ENCODE data around the gene SRRM5.
A peak's percentile ranks its signal among the peaks of the same experiment; 100 is the strongest.

Gene SRRM5

GRCh38 chr19:43625918-43626579, 14.2 kb downstream of the SRRM5 start:
- H3K27ac ChIP-seq = peak overlapping the region; percentile 81
- no peak for TF ChIP-seq ZFX (IDR thresholded peaks at IDR 0.05; ENCODE audit: borderline replicate concordance)
- TF ChIP-seq, protein P1, sequence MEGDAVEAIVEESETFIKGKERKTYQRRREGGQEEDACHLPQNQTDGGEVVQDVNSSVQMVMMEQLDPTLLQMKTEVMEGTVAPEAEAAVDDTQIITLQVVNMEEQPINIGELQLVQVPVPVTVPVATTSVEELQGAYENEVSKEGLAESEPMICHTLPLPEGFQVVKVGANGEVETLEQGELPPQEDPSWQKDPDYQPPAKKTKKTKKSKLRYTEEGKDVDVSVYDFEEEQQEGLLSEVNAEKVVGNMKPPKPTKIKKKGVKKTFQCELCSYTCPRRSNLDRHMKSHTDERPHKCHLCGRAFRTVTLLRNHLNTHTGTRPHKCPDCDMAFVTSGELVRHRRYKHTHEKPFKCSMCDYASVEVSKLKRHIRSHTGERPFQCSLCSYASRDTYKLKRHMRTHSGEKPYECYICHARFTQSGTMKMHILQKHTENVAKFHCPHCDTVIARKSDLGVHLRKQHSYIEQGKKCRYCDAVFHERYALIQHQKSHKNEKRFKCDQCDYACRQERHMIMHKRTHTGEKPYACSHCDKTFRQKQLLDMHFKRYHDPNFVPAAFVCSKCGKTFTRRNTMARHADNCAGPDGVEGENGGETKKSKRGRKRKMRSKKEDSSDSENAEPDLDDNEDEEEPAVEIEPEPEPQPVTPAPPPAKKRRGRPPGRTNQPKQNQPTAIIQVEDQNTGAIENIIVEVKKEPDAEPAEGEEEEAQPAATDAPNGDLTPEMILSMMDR (IDR thresholded peaks at IDR 0.05) = peak; percentile 85

- TF ChIP-seq, protein P1 (IDR thresholded peaks at IDR 0.05) = no peak
- no peak for TF ChIP-seq ZFX (IDR thresholded peaks at IDR 0.05; ENCODE audit: borderline replicate concordance)
Observed at GRCh38 chr19:43626838-43627237, 14.9 kb downstream of the SRRM5 start.

GRCh38 chr19:43628646-43629326, 16.9 kb downstream of the SRRM5 start:
- TF ChIP-seq, protein P1 (IDR thresholded peaks at IDR 0.05) = no peak
- no peak for TF ChIP-seq ZFX (IDR thresholded peaks at IDR 0.05; ENCODE audit: borderline replicate concordance)
- H3K27ac ChIP-seq = no peak overlapping the region

More at GRCh38 chr19:43626838-43627237, 14.9 kb downstream of the SRRM5 start:
- no peak overlapping the region for H3K27ac ChIP-seq

- no peak for TF ChIP-seq ZFX (IDR thresholded peaks at IDR 0.05; ENCODE audit: borderline replicate concordance)
- TF ChIP-seq, protein P1 (IDR thresholded peaks at IDR 0.05) = no peak
- H3K27ac ChIP-seq = no peak overlapping the region
Observed at GRCh38 chr19:43631491-43631890, 19.6 kb downstream of the SRRM5 start.

DNA sequence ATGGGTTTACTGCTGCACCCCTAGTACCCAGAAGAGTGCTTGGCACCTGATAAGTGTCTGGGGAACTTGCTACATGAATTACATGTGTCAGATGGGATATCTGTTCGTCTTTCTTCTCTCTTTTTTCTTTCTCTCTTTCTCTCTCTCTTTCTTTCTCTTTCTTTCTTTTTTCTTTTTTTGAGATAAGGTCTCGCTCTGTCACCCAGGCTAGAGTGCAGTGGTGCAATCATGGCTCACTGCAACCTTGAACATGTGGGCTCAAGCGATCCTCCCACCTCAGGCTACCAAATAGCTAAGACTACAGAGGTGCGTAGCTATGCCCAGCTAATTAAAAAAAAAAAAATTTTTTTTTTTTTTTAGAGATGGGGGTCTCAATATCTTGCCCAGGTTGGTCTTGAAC, 21.6 kb downstream of the SRRM5 start:
- H3K27ac ChIP-seq = no peak overlapping the region
- no peak for TF ChIP-seq ZFX (IDR thresholded peaks at IDR 0.05; ENCODE audit: borderline replicate concordance)
- TF ChIP-seq, protein P1 (IDR thresholded peaks at IDR 0.05) = no peak

DNA sequence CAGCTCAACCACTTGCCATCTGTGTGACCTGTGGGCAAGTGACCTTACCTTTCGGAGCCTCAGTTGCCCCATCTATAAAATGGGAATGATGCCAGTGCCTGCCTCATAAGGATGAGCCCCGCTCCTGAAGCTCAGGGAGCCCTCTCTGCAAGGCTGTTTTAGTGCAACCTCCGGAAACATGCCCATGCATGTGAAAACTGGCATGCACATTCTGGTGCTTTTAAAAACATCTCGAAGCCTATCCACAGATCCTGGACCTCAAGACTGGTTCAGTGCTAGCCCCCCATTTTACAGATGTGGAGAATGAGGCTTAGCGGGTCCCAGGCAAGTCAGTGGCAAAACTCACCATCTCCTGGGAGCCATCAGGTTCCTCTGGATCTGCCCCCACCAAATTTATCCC, 22.2 kb downstream of the SRRM5 start:
- TF ChIP-seq ZFX (IDR thresholded peaks at IDR 0.05; ENCODE audit: borderline replicate concordance) = no peak
- TF ChIP-seq, protein P1 (IDR thresholded peaks at IDR 0.05) = no peak
- H3K27ac ChIP-seq = no peak overlapping the region

GRCh38 chr19:43634506-43634871, 22.6 kb downstream of the SRRM5 start:
- TF ChIP-seq, protein P1 (IDR thresholded peaks at IDR 0.05) = no peak
- no peak for TF ChIP-seq ZFX (IDR thresholded peaks at IDR 0.05; ENCODE audit: borderline replicate concordance)
- H3K27ac ChIP-seq = no peak overlapping the region

Data from 22Rv1 (cell line).